ENCODE data around the gene TMEM134. TPM values are rescaled to one million over a fixed set of nuclear protein-coding genes. Genes with fewer than 3 reads are reported as not detected.

The TMEM134 gene
- total and polyA plus RNA-seq, 3 donors from 2014 or later: 97.5 to 149 (median 126) TPM

GRCh38 chr11:67472882-67473281, 3.8 kb upstream of the TMEM134 start:
- no peak for DNase-seq
- H3K36me3 ChIP-seq (ENCODE audit: low read depth, missing control alignments): no peaks in the 10 kb centered on the region
- H3K4me3 ChIP-seq: no peak overlapping the region
- peaks cover 5% of the 10 kb centered on the region for H3K4me1 ChIP-seq
- no peaks in the 10 kb centered on the region for H3K9me3 ChIP-seq
- intact Hi-C loops (cut with DNase I; ENCODE audit: low total_unique reads): no loop called here
- H3K27me3 ChIP-seq: no peaks in the 10 kb centered on the region
- H3K27ac ChIP-seq: no peak overlapping the region
- WGBS, 2 donors: 73 to 75% methylated on average over 7 of the region's 7 CpGs
- TF ChIP-seq CTCF (IDR thresholded peaks at IDR 0.05) (no peak), POLR2A (IDR thresholded peaks at IDR 0.05) (no peak)

GRCh38 chr11:67470337-67471002, 1.4 kb upstream of the TMEM134 start:
- Histone ChIP-seq H3K27me3 (no peaks in the 10 kb centered on the region), H3K4me3 (no peak overlapping the region), H3K27ac (no peak overlapping the region), H3K4me1 (peaks cover 9% of the 10 kb centered on the region), H3K36me3 (ENCODE audit: low read depth, missing control alignments) (no peaks in the 10 kb centered on the region), H3K9me3 (no peaks in the 10 kb centered on the region)
- WGBS, 2 donors: 62 to 72% methylated on average over 8 of the region's 8 CpGs
- intact Hi-C loops (cut with DNase I; ENCODE audit: low total_unique reads): no loop called here
- TF ChIP-seq POLR2A (IDR thresholded peaks at IDR 0.05) (no peak), CTCF (IDR thresholded peaks at IDR 0.05) (no peak)
- no peak for DNase-seq

DNA sequence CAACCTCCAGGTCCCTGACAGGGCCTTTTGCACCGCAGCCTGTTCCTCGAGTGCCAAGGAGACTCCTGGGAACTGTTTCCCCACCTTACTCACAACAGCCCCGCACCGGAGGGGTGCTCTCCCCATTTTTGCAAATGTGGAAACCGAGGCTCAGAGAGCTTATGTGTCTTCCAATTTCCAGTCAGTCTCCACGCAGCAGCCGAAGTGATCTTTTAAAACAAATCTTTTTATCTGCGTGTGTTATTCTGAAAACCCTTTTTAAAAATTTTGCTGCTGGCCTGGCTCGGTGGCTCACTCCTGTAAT, 409 bp upstream of the TMEM134 start:
- DNase-seq: no peak
- Histone ChIP-seq H3K27me3 (no peaks in the 10 kb centered on the region), H3K36me3 (ENCODE audit: low read depth, missing control alignments) (no peaks in the 10 kb centered on the region), H3K4me3 (peak overlapping the region; percentile 77 to 90), H3K4me1 (peaks cover 9% of the 10 kb centered on the region), H3K9me3 (no peaks in the 10 kb centered on the region), H3K27ac (peak overlapping the region; percentile 86 to 91)
- WGBS, 2 donors: 1 to 7% methylated on average over 9 of the region's 9 CpGs
- intact Hi-C loops (cut with DNase I; ENCODE audit: low total_unique reads): no loop called here
- TF ChIP-seq POLR2A (IDR thresholded peaks at IDR 0.05) (no peak), CTCF (IDR thresholded peaks at IDR 0.05) (no peak)

- Histone ChIP-seq H3K4me3 (peak overlapping the region; percentile 77 to 90), H3K4me1 (peaks cover 12% of the 10 kb centered on the region), H3K27ac (peak overlapping the region; percentile 68 to 91), H3K9me3 (no peaks in the 10 kb centered on the region), H3K27me3 (no peaks in the 10 kb centered on the region), H3K36me3 (ENCODE audit: low read depth, missing control alignments) (no peaks in the 10 kb centered on the region)
- WGBS, 2 donors: 0 to 2% methylated on average over 5 to 6 of the region's 6 CpGs
- no peak for TF ChIP-seq CTCF (IDR thresholded peaks at IDR 0.05)
- no peak for TF ChIP-seq POLR2A (IDR thresholded peaks at IDR 0.05)
- intact Hi-C loops (cut with DNase I; ENCODE audit: low total_unique reads): no loop called here
- no peak for DNase-seq
Measured at GRCh38 chr11:67468456-67468758, 644 bp downstream of the TMEM134 start.

- no peak for TF ChIP-seq POLR2A (IDR thresholded peaks at IDR 0.05)
- no peak for TF ChIP-seq CTCF (IDR thresholded peaks at IDR 0.05)
- Histone ChIP-seq H3K36me3 (ENCODE audit: low read depth, missing control alignments) (no peaks in the 10 kb centered on the region), H3K27me3 (no peaks in the 10 kb centered on the region), H3K4me1 (peaks cover 12% of the 10 kb centered on the region), H3K9me3 (no peaks in the 10 kb centered on the region), H3K27ac (peak overlapping the region in 1 of 2 donors; percentile 91), H3K4me3 (peak overlapping the region; percentile 77 to 90)
- DNase-seq: no peak
- intact Hi-C loops (cut with DNase I; ENCODE audit: low total_unique reads): no loop called here
- 3 to 12% methylated on average over 5 of the region's 5 CpGs for WGBS, 2 donors
Measured at GRCh38 chr11:67468056-67468455, 995 bp downstream of the TMEM134 start.
